ENCODE measurements around the gene MAZ. TPM values are rescaled to one million over a fixed set of nuclear protein-coding genes. Genes with fewer than 3 reads are reported as not detected.

MAZ gene
- total and polyA plus RNA-seq, 2 of the 8 experiments (the other 6 are each of a cell fraction or from before 2014, with no cell fraction given) = 219 to 380 TPM

DNA sequence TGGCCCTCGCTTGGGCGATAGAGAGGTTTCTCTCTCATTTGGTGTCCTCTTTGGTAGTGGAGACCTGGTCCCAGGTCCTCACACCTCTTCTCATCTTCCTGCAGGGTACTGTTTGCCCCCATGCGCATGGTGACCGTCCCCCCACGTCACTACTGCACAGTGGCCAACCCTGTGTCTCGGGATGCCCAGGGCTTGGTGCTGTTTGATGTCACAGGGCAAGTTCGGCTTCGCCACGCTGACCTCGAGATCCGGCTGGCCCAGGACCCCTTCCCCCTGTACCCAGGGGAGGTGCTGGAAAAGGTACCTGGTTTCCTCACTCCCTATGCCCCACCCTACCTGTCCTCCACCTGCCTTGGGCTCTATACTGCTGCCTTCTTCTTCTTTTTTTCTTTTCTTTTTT lies 24.4 kb downstream of the MAZ start:
- Histone ChIP-seq H3K4me1 (replicated peaks in 1 of 4; ENCODE audit: control insufficient read depth in 3 of 4, insufficient read depth in 4 of 4, low read length in 3 of 4) (peaks cover 0 to 2% (median 0%) of the 10 kb centered on the region in 4 experiments; a peak in 3 of 7 replicates), H2AK5ac (ENCODE audit: low read depth, low read length) (0 out of 2 replicates have a peak overlapping the region, but pooled peaks have one; percentile 39), H3K79me1 (ENCODE audit: low read depth, low read length) (no peaks in the 10 kb centered on the region), H2BK120ac (replicated peaks; ENCODE audit: low read depth, low read length) (no peak overlapping the region), H3K9me3 (ENCODE audit: insufficient read depth in 2 of 2, low read depth in 1 of 2, low read length in 1 of 2) (no peaks in the 10 kb centered on the region), H4K91ac (replicated peaks; ENCODE audit: insufficient read length, low read length) (no peak overlapping the region), H3K27me3 (replicated peaks in 1 of 4; ENCODE audit: control insufficient read depth in 3 of 4, extremely low read depth in 1 of 4, insufficient read depth in 3 of 4, low read length in 3 of 4) (0 out of 7 replicates have a peak, but pooled peaks cover 0 to 3% (median 0%) of the 10 kb centered on the region in 4 experiments), H3K23me2 (ENCODE audit: low read depth, low read length) (no peaks in the 10 kb centered on the region), H3K23ac (ENCODE audit: insufficient read length) (no peak overlapping the region), H3K14ac (ENCODE audit: insufficient read length) (no peak overlapping the region), H2BK5ac (ENCODE audit: low read depth, low read length) (no peak overlapping the region), H3K4me3 (ENCODE audit: extremely low read depth in 1 of 4, insufficient read depth in 2 of 4, low read depth in 3 of 4, low read length in 4 of 4) (no peak overlapping the region), H3K27ac (ENCODE audit: low read depth, low read length) (no peak overlapping the region), H3K18ac (ENCODE audit: extremely low read depth, low read length) (no peak overlapping the region), H3K9ac (replicated peaks in 1 of 4; ENCODE audit: extremely low read depth in 1 of 4, low read depth in 3 of 4, low read length in 3 of 4) (no peak overlapping the region), H2AFZ (ENCODE audit: low read length) (no peak overlapping the region), H3K56ac (replicated peaks; ENCODE audit: insufficient read length, low read depth, low read length) (no peak overlapping the region), H4K5ac (ENCODE audit: insufficient read length, low read depth, low read length) (no peak overlapping the region), H4K20me1 (replicated peaks in 1 of 2; ENCODE audit: control insufficient read depth in 1 of 2, insufficient read depth in 2 of 2, low read length in 2 of 2) (no peaks in the 10 kb centered on the region), H2BK20ac (ENCODE audit: low read length) (no peak overlapping the region), H3K4ac (replicated peaks; ENCODE audit: insufficient read length, low read depth, low read length) (no peak overlapping the region), H2BK12ac (ENCODE audit: low read depth, low read length) (no peak overlapping the region), H3K36me3 (ENCODE audit: control insufficient read depth in 2 of 4, insufficient read depth in 4 of 4, low read length in 3 of 4) (no peaks in the 10 kb centered on the region), H4K8ac (ENCODE audit: extremely low read depth, insufficient read depth, low read length) (no peak overlapping the region), H2BK15ac (ENCODE audit: low read length) (no peak overlapping the region), H3K4me2 (ENCODE audit: insufficient read depth in 1 of 2, low read depth in 2 of 2, low read length in 2 of 2) (no peak overlapping the region), H3K79me2 (ENCODE audit: control insufficient read depth in 1 of 2, insufficient read depth in 2 of 2, low read length in 2 of 2) (no peaks in the 10 kb centered on the region)
- ChIA-PET CTCF (ENCODE audit: partially characterized antibody) (no interaction called here), POLR2A (ENCODE audit: partially characterized antibody) (no interaction called here)
- WGBS, 2 experiments (ENCODE audit: extremely low coverage in 1 of 2, insufficient coverage in 1 of 2, insufficient read length in 1 of 2, insufficient replicate concordance in 2 of 2, low coverage in 1 of 2, low lambda C conversion rate in 2 of 2, missing lambda C conversion rate in 1 of 2) = 91% methylated on average over 4 of the region's 11 CpGs; no CpG with 5 or more reads in 1 of the 2 experiments
- FAIRE-seq = no peak
- no peak for DNase-seq (ENCODE audit: low read depth in 1 of 2, low spot score in 2 of 2)
- TF ChIP-seq BCL11A (IDR thresholded peaks at IDR 0.05; ENCODE audit: low read depth in 2 of 2, low read length in 2 of 2) (no peak), KDM4A (IDR thresholded peaks at IDR 0.05; ENCODE audit: low read depth, low read length, severe bottlenecking) (no peak), POU5F1 (IDR thresholded peaks at IDR 0.05; ENCODE audit: low read depth, low read length) (no peak), NRF1 (IDR thresholded peaks at IDR 0.05; ENCODE audit: low read depth, low read length) (no peak), SIN3A (conservative IDR thresholded peaks at IDR 0.05 in 1 of 2, IDR thresholded peaks at IDR 0.05 in 1 of 2; ENCODE audit: low read depth in 1 of 2, low read length in 2 of 2) (no peak), GTF2F1 (IDR thresholded peaks at IDR 0.05; ENCODE audit: borderline replicate concordance, low read depth, low read length) (no peak), RXRA (IDR thresholded peaks at IDR 0.05; ENCODE audit: insufficient read depth, low read depth, low read length) (no peak), TCF12 (IDR thresholded peaks at IDR 0.05; ENCODE audit: low read depth, low read length) (no peak), SP2 (IDR thresholded peaks at IDR 0.05; ENCODE audit: low read length) (no peak), CEBPB (IDR thresholded peaks at IDR 0.05; ENCODE audit: low read depth, low read length) (no peak), SIRT6 (IDR thresholded peaks at IDR 0.05; ENCODE audit: low read length) (no peak), GABPA (IDR thresholded peaks at IDR 0.05; ENCODE audit: borderline replicate concordance, insufficient read depth, low read length) (no peak)
- TF ChIP-seq, protein P1, sequence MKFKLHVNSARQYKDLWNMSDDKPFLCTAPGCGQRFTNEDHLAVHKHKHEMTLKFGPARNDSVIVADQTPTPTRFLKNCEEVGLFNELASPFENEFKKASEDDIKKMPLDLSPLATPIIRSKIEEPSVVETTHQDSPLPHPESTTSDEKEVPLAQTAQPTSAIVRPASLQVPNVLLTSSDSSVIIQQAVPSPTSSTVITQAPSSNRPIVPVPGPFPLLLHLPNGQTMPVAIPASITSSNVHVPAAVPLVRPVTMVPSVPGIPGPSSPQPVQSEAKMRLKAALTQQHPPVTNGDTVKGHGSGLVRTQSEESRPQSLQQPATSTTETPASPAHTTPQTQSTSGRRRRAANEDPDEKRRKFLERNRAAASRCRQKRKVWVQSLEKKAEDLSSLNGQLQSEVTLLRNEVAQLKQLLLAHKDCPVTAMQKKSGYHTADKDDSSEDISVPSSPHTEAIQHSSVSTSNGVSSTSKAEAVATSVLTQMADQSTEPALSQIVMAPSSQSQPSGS (IDR thresholded peaks at IDR 0.05; ENCODE audit: low read length) = no peak

Measured in H1 (cell line).